Breast epithelium (tissue), 4 donors: ENCODE data around the gene CADPS2. TPM values are rescaled to one million over a fixed set of nuclear protein-coding genes. Genes with fewer than 3 reads are reported as not detected.
A peak's percentile ranks its signal among the peaks of the same experiment; 100 is the strongest.

Experiments
- DNase-seq, 2 donors: peaks; one replicate each; pipeline ENCODE4 v3.0.0-alpha.2; 2019; ENCODE audit warnings: low spot score in 2 of 2
- H3K27ac ChIP-seq, 2 donors: fragments of 200-600 bp; sonication (generic) in 1 of 2; one replicate each; pipeline ENCODE4 v1.5.1; 2016 to 2019; ENCODE audit warnings: mild to moderate bottlenecking in 1 of 2
- H3K27me3 ChIP-seq, 2 donors: fragments of 200-600 bp; sonication (generic) in 1 of 2; one replicate each; pipeline versions ENCODE4 v1.5.1 to v1.6.0; 2017 to 2019; ENCODE audit warnings: control low read depth in 1 of 2, mild to moderate bottlenecking in 1 of 2
- H3K36me3 ChIP-seq: fragments of 200-600 bp; one replicate; pipeline ENCODE4 v1.5.1; 2019
- H3K4me1 ChIP-seq, 2 donors: fragments of 200-600 bp; sonication (generic); one replicate each; pipeline ENCODE4 v1.5.1; 2016 to 2019; ENCODE audit warnings: control low read depth in 1 of 2
- H3K4me3 ChIP-seq, 3 donors: fragments of 200-600 bp; sonication (generic); 1 replicate in 2 of 3; 2 replicates in 1 of 3; pipeline ENCODE4 v1.5.1; 2016 to 2019; ENCODE audit warnings: mild to moderate bottlenecking in 3 of 3, moderate library complexity in 2 of 3
- H3K9me3 ChIP-seq, 2 donors: fragments of 200-600 bp; sonication (generic) in 1 of 2; one replicate each; pipeline ENCODE4 v1.5.1; 2016 to 2019; ENCODE audit warnings: control low read depth in 1 of 2
- CTCF ChIP-seq, 3 donors: fragments of 450-650 bp; IDR thresholded peaks; one replicate each; pipeline ENCODE4 v1.5.1; 2016 to 2017; ENCODE audit warnings: antibody characterized with exemption in 3 of 3, mild to moderate bottlenecking in 3 of 3, moderate library complexity in 3 of 3
- POLR2A ChIP-seq: fragments of 450-650 bp; IDR thresholded peaks from one replicate; pipeline ENCODE4 v1.6.1; 2016; ENCODE audit warnings: antibody characterized with exemption, mild to moderate bottlenecking, moderate library complexity
- POLR2AphosphoS5 ChIP-seq, 3 donors: sonication (generic); formaldehyde crosslinking; IDR thresholded peaks; one replicate each; pipeline ENCODE4 v1.6.1; 2017; ENCODE audit warnings: antibody characterized with exemption in 3 of 3
- intact Hi-C: fragments of 100-400 bp; cut with DNase I; formaldehyde crosslinking; loops from one replicate; pipeline ENCODE4 v1.15.1; 2023; ENCODE audit warnings: low total_unique reads
- total RNA-seq, 3 donors: library from RNA; depleted of rRNA; stranded (reverse); fragments of >200 nt; gene quantifications; one replicate each; pipeline ENCODE4 v1.1.0, GENCODE V29; 2016

CADPS2 gene
- total RNA-seq, 3 donors from 2014 or later = 12.3 to 67.5 (median 66.5) TPM

DNA sequence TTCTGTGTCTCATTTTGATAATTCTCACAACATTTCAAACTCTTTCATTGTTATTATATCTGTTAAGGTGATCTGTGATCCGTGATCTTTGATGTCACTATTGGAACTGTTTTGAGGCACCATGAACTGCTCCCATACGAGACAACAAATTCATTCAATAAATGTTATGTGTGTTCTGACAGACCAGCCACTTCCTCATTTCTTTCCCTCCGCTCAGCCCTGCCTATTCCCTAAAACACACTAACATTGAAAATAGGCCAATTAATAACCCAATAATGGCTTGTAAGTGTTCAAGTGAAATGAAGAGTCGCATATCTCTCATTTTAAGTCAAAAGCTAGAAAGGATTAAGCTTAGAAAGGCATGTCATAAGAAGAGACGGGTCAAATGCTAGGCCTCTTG is 232.6 kb downstream of the CADPS2 start:
- Histone ChIP-seq H3K27me3 (no peaks in the 10 kb centered on the region), H3K4me1 (no peaks in the 10 kb centered on the region), H3K27ac (no peak overlapping the region), H3K9me3 (no peaks in the 10 kb centered on the region), H3K4me3 (no peak overlapping the region), H3K36me3 (no peaks in the 10 kb centered on the region)
- TF ChIP-seq POLR2A = no peak
- TF ChIP-seq CTCF (IDR thresholded peaks at IDR 0.05) = no peak
- no peak for TF ChIP-seq POLR2AphosphoS5 (IDR thresholded peaks at IDR 0.05)
- intact Hi-C loops = no loop called here
- no peak for DNase-seq

- no peaks in the 10 kb centered on the region for H3K27me3 ChIP-seq
- no peak overlapping the region for H3K27ac ChIP-seq
- no peaks in the 10 kb centered on the region for H3K36me3 ChIP-seq
- TF ChIP-seq CTCF (IDR thresholded peaks at IDR 0.05) (no peak), POLR2AphosphoS5 (IDR thresholded peaks at IDR 0.05) (no peak), POLR2A (no peak)
- intact Hi-C loops = no loop called here
- no peak overlapping the region for H3K4me3 ChIP-seq
- H3K9me3 ChIP-seq = no peaks in the 10 kb centered on the region
- peak in 1 of 2 donors; percentile 46 for DNase-seq
- no peaks in the 10 kb centered on the region for H3K4me1 ChIP-seq
Measured at GRCh38 chr7:122652876-122653275, 233.4 kb downstream of the CADPS2 start.

DNA sequence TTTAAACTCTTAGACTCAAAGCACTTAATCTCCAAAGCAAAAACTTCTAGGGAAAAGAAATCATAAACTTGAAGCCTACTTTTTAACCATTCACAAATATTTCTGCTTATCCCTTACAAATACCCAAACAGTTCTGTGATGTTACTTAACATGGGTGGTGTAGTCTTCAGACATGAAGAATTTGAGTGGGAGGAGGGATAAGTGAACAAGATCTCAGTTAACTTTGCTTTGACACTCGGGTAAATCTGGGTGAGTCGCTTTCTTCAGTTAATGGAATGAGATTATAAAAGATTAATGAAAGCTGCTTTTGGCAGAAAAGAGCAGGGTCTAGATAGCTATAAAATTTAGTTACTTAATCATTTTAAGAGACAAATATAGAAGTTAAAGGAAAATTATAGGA is 234.8 kb downstream of the CADPS2 start:
- Histone ChIP-seq H3K4me3 (no peak overlapping the region), H3K4me1 (no peaks in the 10 kb centered on the region), H3K27me3 (no peaks in the 10 kb centered on the region), H3K36me3 (no peaks in the 10 kb centered on the region), H3K9me3 (no peaks in the 10 kb centered on the region), H3K27ac (no peak overlapping the region)
- no peak for TF ChIP-seq CTCF (IDR thresholded peaks at IDR 0.05)
- no peak for TF ChIP-seq POLR2AphosphoS5 (IDR thresholded peaks at IDR 0.05)
- TF ChIP-seq POLR2A = no peak
- no peak for DNase-seq
- intact Hi-C loops = no loop called here

- intact Hi-C loops = no loop called here
- TF ChIP-seq POLR2A (no peak), CTCF (IDR thresholded peaks at IDR 0.05) (no peak), POLR2AphosphoS5 (IDR thresholded peaks at IDR 0.05) (no peak)
Measured at GRCh38 chr7:122643250-122643649, 243.0 kb downstream of the CADPS2 start.

DNA sequence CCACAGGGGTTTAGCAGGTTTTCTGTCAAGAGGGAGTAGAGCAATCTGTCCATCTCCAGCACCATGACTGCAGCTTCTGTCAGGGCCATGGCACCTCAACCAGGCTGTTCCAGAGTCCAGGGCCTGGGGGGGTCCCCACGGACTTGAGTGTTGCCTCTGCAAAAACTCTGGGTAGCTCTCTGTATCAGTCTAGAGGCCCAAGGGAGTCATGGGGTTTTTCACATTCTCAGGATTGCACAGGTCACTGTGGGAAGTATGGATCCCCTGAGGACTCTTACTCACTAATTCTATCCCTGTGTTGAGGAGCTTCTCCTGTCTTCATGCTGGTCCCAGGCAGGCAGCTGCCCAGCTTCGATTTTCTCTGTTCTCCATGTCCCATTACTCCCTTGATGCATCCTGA is 247.8 kb downstream of the CADPS2 start:
- TF ChIP-seq CTCF (IDR thresholded peaks at IDR 0.05) = no peak
- TF ChIP-seq POLR2AphosphoS5 (IDR thresholded peaks at IDR 0.05) = no peak
- TF ChIP-seq POLR2A = no peak
- no peaks in the 10 kb centered on the region for H3K27me3 ChIP-seq
- H3K9me3 ChIP-seq = no peaks in the 10 kb centered on the region
- H3K36me3 ChIP-seq = no peaks in the 10 kb centered on the region
- H3K4me1 ChIP-seq = no peaks in the 10 kb centered on the region
- intact Hi-C loops = no loop called here
- H3K27ac ChIP-seq = no peak overlapping the region
- DNase-seq = no peak
- no peak overlapping the region for H3K4me3 ChIP-seq

More at GRCh38 chr7:122643250-122643649, 243.0 kb downstream of the CADPS2 start:
- DNase-seq = no peak
- Histone ChIP-seq H3K27ac (no peak overlapping the region), H3K27me3 (no peaks in the 10 kb centered on the region), H3K4me3 (no peak overlapping the region), H3K4me1 (no peaks in the 10 kb centered on the region), H3K36me3 (no peaks in the 10 kb centered on the region), H3K9me3 (no peaks in the 10 kb centered on the region)
